Activated naive CD4-positive, alpha-beta T cell treated with anti-CD3 and anti-CD28 coated beads for 36 hours (primary cell): ENCODE measurements around the gene TEX14. TPM values are rescaled to one million over a fixed set of nuclear protein-coding genes. Genes with fewer than 3 reads are reported as not detected.

Source experiments
- CTCF ChIA-PET: fragments of 350-600 bp; sonication (Branson Sonifier 250); formaldehyde crosslinking; loops from one replicate; lab custom pipeline; 2021; ENCODE audit warnings: antibody characterized with exemption; lab: Charles Lee
- DNase-seq: peaks from one replicate; pipeline ENCODE4 v3.0.0-alpha.2; 2020
- H3K27ac Mint-ChIP-seq: one replicate; pipeline ENCODE4 v1.8.0; 2021; ENCODE audit warnings: mild to moderate bottlenecking, mixed read lengths
- H3K27me3 Mint-ChIP-seq: one replicate; pipeline ENCODE4 v1.8.0; 2021; ENCODE audit warnings: low read depth, mixed read lengths
- H3K36me3 Mint-ChIP-seq: one replicate; pipeline ENCODE4 v1.8.0; 2021; ENCODE audit warnings: low read depth, mixed read lengths
- H3K4me1 Mint-ChIP-seq: one replicate; pipeline ENCODE4 v1.8.0; 2021; ENCODE audit warnings: low read depth, mixed read lengths
- H3K4me3 Mint-ChIP-seq: one replicate; pipeline ENCODE4 v1.8.0; 2021; ENCODE audit warnings: mild to moderate bottlenecking, moderate library complexity, mixed read lengths
- H3K9me3 Mint-ChIP-seq: one replicate; pipeline ENCODE4 v1.8.0; 2021; ENCODE audit warnings: mixed read lengths
- intact Hi-C: fragments of 100-400 bp; cut with micrococcal nuclease; formaldehyde crosslinking; loops from one replicate; pipeline ENCODE4 v1.15.1; 2023
- total RNA-seq, 2 experiments: library from RNA; stranded (reverse); gene quantifications; one replicate each; pipeline ENCODE4 v1.2.3, GENCODE V29; 2021

TEX14 gene
- total RNA-seq, 2 experiments from 2014 or later = 0.20 to 0.24 TPM

GRCh38 chr17:58513267-58513964, 178.4 kb downstream of the TEX14 start:
- intact Hi-C loops = loop anchor here (1.0 kb wide), 1 partner anchor 21 kb away; no protein-coding TSS in a partner anchor
- Mint-ChIP-seq H3K4me1 (peaks cover 35% of the 10 kb centered on the region), H3K27me3 (no peaks in the 10 kb centered on the region), H3K36me3 (peaks cover 34% of the 10 kb centered on the region), H3K4me3 (peak overlapping the region; percentile 91), H3K9me3 (no peaks in the 10 kb centered on the region), H3K27ac (peak overlapping the region; percentile 80)
- CTCF ChIA-PET = interaction anchor here (0.6 to 2.5 kb wide), 6 partner anchors 9 to 196 kb away, joined by 3 to 8 read pairs (median 4); partner anchors contain the start of genes HSF5, RAD51C and TEX14
- peak; percentile 53 for DNase-seq

GRCh38 chr17:58510075-58510474, 181.8 kb downstream of the TEX14 start:
- Mint-ChIP-seq H3K27ac (no peak overlapping the region), H3K4me1 (peaks cover 17% of the 10 kb centered on the region), H3K27me3 (no peaks in the 10 kb centered on the region), H3K4me3 (no peak overlapping the region), H3K36me3 (peaks cover 49% of the 10 kb centered on the region), H3K9me3 (no peaks in the 10 kb centered on the region)
- CTCF ChIA-PET = no interaction called here
- no peak for DNase-seq
- intact Hi-C loops = no loop called here

DNA sequence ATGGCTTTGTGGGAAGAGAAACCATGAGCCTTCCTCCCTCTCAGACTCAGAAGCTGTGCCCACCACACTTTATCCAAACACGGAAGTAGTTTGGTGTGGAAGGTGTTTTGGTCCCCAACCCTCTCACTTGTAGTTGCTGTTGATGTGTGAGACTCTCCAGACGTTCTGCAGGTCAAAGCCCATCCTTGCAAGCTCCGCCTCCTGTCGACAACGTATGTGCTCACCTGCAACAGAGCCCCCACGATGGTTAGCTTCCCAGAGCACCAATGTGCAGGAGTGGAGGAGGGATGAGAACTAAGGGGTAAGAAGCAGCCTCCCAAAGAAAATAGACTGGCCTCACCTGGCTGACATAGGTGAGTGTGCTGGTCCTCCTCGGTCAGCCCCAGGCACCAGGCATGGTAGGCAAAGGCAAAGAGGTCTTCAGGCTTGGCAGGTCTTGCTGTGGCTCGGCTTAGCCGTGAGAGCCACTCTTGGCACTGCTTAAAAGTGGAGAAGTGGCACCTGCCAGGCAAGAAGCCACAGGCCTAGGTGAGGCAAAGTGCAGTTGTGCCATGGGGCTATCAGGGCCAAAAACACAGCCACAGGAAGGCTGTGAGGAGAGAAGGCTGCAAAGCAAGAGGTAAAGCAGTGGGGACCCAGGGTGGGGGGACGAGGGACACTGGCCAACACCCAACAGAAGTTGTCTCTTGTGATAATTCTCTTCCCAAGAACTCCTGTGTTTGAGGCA, 183.3 kb downstream of the TEX14 start:
- Mint-ChIP-seq H3K27me3 (no peaks in the 10 kb centered on the region), H3K4me3 (no peak overlapping the region), H3K36me3 (peaks cover 58% of the 10 kb centered on the region), H3K4me1 (peaks cover 12% of the 10 kb centered on the region), H3K27ac (no peak overlapping the region), H3K9me3 (no peaks in the 10 kb centered on the region)
- no peak for DNase-seq
- intact Hi-C loops = no loop called here
- CTCF ChIA-PET = no interaction called here

- intact Hi-C loops = no loop called here
- CTCF ChIA-PET = no interaction called here
- Mint-ChIP-seq H3K4me1 (peaks cover 3% of the 10 kb centered on the region), H3K4me3 (no peak overlapping the region), H3K36me3 (peaks cover 59% of the 10 kb centered on the region), H3K9me3 (no peaks in the 10 kb centered on the region), H3K27me3 (no peaks in the 10 kb centered on the region), H3K27ac (no peak overlapping the region)
- no peak for DNase-seq
These were observed 184.7 kb downstream of the TEX14 start for GRCh38 chr17:58507123-58507634.

Other genes with a start within 250 kb of the TEX14 start
- gene HSF5, start 203.6 kb downstream of the TEX14 start, total RNA-seq = 1 to 10 TPM; 3.6 to 4.1 TPM
- gene MTMR4, start 177.4 kb downstream of the TEX14 start, total RNA-seq = 10 to 100 TPM; 58.2 to 60.5 TPM
- gene RAD51C, start 557 bp upstream of the TEX14 start, total RNA-seq = 10 to 100 TPM; 57.7 to 64.6 TPM
- gene PPM1E, start 63.8 kb upstream of the TEX14 start, total RNA-seq = under 1 TPM in 1 of 2 experiments, not detected in 1; 0.05 TPM